Mucosa of gallbladder (tissue), 1 donor: ENCODE data around the gene HAUS6. TPM values are rescaled to one million over a fixed set of nuclear protein-coding genes. Genes with fewer than 3 reads are reported as not detected.
"Not testable (repeated sequence)": the region's sequence is repeated elsewhere in the genome, so short reads cannot be mapped to it uniquely, and the experiment has no call there.

Experiments
- DNase-seq: peaks from one replicate; pipeline ENCODE4 v3.0.0-alpha.2; 2020; ENCODE audit warnings: low spot score
- total RNA-seq: library from RNA; stranded (reverse); gene quantifications from one replicate; pipeline ENCODE4 v1.2.1, GENCODE V29; 2021
- donor health status: DM: no; HTN: no; CAD: no.

HAUS6 gene
- total RNA-seq, 1 donor from 2014 or later, result 7.3 TPM

DNA sequence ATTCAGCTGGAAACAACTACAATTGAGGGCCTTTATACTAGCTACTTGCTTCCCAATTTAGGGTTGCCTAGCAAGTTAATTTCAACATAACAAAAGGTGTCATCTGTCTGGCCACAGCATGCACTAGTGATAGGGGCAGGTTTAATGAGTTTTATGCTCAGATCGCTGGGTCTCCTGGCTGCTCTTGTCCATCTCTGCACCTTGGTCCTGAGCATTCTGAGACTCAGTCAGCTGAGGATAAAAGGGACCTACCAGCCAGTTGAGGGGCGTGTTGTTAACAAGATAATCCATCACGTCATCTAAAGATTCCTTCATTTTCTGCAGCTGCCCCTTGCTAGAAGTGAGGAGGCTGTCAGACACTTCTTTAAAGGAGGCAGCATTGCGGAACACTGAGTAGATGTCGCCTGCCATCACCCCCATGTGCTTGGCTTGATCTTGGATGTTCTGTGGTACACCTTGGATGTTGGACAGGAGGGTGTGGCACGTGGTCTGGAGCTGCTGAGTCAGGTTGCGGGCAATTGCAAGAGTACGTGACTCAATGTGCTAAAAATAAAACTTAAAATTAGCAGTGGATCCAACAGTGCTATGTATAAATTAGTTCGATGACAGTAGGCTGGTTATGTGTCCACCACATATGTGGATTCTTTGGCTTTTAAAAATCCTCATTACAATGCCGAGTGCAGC lies 13.5 kb upstream of the HAUS6 start:
- no peak for DNase-seq

GRCh38 chr9:19114680-19115270 lies 12.1 kb upstream of the HAUS6 start:
- no peak for DNase-seq

GRCh38 chr9:19113964-19114679 lies 11.4 kb upstream of the HAUS6 start:
- DNase-seq, result peak; percentile 30

DNA sequence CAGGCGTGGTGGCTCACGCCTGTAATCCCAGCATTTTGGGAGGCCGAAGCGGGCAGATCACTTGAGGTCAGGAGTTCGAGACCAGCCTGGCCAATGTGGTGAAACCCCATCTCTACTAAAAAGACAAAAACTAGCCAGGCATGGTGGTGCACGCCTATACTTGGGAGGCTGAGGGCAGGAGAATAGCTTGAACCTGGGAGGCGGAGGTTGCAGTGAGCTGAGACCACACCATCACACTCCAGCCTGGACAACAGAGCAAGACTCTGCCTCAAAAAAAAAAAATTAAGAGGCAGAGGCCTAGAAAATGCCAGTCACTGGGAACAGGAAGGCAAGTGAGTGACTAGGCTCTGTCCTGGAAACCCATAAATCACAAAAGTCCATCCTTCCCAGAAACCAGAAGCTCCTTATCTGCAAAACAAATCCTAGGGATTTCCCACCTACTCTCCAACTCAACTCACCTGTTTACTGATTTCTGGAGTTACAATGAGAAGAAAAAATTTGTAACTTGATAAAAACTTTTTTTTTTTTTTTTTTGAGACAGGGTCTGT lies 10.4 kb upstream of the HAUS6 start:
- not testable (repeated sequence) for DNase-seq

DNA sequence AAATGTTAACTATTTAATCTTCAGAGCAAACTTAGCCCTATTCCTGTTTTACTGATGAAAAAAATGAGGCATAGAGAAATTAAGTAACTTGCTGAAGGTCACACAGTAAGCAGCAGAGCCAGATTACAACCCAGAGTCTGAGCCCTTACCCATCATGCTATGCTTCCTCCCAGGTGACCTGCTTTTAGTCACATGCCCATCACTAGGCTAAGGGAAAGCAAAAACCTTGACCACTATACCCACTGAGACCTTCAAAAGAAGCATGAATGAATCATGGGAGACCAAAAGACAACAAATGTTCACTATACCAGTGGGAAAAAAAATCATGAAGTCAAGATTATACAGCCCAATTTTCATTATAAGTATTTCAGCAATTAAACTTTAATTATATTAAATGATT lies 5.3 kb upstream of the HAUS6 start:
- no peak for DNase-seq

GRCh38 chr9:19104515-19105282 lies 2.0 kb upstream of the HAUS6 start:
- no peak for DNase-seq

GRCh38 chr9:19102181-19102630 lies 498 bp downstream of the HAUS6 start:
- DNase-seq, result no peak

- DNase-seq, result no peak
Observed at GRCh38 chr9:19101203-19101602, 1.5 kb downstream of the HAUS6 start.

- not testable (repeated sequence) for DNase-seq
Observed at GRCh38 chr9:19097431-19097830, 5.3 kb downstream of the HAUS6 start.

GRCh38 chr9:19087106-19088000 lies 15.4 kb downstream of the HAUS6 start:
- peak; percentile 49 for DNase-seq

DNA sequence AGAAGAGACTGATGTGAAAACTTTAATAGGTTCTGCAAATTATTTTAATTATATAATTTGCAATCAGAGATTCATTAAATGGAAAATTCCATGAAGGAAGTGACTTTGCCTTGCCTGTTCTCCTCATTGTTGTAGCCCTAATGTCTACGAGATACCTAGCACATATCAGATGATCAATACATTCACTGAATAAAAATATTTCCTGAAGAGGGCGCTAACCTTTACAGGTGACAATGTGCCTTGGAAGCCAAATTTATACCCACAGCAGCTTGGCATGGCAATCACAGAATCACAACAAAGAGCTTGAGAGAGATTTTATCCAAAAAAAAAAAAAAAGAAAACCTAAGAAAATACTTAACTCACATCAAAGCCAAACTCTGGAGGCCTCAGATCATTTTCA lies 17.4 kb downstream of the HAUS6 start:
- no peak for DNase-seq

DNA sequence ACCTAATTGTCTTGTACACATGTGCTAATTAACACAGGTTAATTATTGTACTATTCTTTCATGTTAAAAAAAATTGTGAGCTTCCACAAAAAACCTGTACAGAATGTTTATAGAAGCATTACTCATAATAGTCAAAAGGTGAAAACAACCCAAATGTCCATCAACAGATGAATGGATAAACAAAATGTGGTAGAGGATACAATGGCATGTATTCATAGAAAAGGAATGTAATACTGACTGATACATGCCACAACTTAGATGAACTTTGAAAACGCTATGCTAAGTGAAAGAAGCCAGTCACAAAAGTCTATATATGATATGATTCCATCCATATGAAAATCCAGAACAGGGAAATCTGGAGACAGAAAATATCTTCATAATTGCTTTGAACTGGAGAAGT lies 27.9 kb downstream of the HAUS6 start:
- DNase-seq, result no peak

DNA sequence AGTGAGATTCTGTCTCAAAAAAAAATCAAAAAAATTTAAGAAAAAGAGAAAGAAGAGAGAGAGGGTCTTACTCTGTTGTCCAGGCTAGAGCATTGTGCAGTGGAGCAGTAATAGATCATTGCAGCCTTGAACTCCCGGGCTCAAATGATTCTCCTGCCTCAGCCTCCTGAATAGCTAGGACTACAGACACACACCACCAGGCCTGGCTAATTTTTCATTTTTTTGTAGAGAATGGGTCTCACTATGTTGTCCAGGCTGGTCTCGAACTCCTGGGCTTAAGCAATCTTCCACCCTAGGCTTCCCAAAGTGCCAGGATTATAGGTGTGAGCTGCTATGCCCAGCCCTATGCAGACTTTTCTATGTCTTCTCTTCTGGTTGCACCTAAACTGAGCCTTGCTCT lies 28.5 kb downstream of the HAUS6 start:
- no peak for DNase-seq

- no peak for DNase-seq
Observed at GRCh38 chr9:19057033-19057432, 45.7 kb downstream of the HAUS6 start.

GRCh38 chr9:19050637-19051591 lies 51.8 kb downstream of the HAUS6 start:
- DNase-seq, result no peak

DNA sequence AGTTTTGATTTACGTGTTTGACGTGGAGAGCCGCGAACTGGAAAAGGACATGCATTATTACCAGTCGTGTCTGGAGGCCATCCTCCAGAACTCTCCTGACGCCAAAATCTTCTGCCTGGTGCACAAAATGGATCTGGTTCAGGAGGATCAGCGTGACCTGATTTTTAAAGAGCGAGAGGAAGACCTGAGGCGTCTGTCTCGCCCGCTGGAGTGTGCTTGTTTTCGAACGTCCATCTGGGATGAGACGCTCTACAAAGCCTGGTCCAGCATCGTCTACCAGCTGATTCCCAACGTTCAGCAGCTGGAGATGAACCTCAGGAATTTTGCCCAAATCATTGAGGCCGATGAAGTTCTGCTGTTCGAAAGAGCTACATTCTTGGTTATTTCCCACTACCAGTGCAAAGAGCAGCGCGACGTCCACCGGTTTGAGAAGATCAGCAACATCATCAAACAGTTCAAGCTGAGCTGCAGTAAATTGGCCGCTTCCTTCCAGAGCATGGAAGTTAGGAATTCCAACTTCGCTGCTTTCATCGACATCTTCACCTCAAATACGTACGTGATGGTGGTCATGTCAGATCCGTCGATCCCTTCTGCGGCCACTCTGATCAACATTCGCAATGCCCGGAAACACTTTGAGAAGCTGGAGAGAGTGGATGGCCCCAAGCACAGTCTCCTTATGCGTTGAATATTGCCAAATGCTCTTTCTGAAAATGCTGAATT lies 52.6 kb downstream of the HAUS6 start:
- no peak for DNase-seq

DNA sequence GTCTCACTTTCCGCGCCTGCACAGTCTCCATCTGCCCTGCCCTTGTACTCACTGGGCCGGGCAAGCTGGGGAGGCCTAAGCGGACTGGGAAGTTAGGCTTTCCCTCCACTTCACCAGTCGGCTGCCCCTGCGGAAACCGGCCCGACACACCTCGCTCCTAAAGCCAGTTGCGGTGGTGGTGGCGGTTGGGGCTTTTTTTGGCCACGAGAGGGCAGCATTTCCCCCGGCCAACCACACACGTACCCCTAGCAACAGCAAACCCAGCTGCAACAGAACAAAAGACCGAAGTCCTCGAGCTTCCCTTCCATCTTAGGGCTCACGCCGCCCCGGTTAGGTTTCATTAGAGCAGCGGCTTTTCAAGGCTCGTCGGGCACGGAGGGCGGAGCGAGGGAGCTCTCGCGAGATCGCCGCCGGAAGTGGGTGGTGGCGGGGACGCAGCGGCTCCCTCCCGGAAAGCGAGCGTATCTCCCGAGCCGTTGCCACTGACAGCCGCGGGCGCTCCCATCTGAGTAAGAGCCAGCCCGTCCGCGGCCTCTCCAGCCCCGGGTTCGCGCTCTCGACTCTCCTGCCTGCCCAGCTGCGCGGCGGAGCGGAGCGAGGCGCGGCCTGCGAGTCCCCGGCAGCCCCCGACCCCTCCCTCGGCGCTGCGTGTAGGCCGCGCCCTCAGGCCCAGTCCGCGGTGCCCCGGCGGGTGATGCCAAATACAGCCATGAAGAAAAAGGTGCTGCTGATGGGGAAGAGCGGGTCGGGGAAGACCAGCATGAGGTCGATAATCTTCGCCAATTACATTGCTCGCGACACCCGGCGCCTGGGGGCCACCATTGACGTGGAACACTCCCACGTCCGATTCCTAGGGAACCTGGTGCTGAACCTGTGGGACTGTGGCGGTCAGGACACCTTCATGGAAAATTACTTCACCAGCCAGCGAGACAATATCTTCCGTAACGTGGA lies 53.5 kb downstream of the HAUS6 start, which contains the start of gene RRAGA:
Gene RRAGA, plus strand, starts transcription at position 462 of the 951 bp plus-strand sequence. Its CDS starts 233 bp downstream, at position 695.
- peak; percentile 95 for DNase-seq

- no peak for DNase-seq
Observed at GRCh38 chr9:19036611-19037010, 66.1 kb downstream of the HAUS6 start.
